Measurements from ENCODE around the gene SLC31A2.
"Not testable (repeated sequence)": the region's sequence is repeated elsewhere in the genome, so short reads cannot be mapped to it uniquely, and the experiment has no call there.

The SLC31A2 gene

DNA sequence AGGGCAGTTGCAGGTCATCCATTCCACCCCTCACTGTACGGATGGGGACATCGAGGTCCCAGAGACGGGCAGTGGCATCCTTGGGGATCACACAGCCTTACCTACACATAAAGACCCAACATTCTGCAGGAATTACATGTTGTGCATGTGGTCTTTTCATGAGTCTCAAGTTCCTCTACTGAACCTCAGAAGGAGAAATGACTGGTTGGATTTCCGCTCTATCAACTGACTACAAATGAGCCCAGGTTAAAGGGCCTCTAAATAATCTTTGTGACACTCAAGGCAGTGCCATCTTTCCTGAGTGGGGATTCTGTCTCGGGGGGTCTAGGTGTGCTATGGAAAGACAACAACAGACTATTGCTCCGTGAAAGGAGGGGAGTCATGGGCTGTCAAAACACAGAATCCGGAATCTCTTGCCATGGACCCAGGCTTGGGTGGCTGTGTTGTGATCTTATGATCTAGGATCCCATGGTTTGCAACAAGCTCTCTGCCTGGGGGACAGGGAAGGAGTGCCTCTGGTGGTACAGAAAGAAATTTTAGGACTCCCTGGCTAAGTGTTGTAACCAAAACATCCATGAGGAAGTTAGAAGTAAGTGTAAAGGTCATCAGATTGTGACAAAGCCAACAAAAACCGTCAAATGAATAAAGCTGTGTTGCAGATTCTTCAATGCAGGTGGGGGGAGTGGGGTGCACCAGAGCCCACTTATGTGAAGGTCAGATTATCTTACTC lies 1.9 kb upstream of the SLC31A2 start:
- DNase-seq (ENCODE audit: low read depth, low spot score), result no peak
- H3K27ac ChIP-seq, result no peak overlapping the region

DNA sequence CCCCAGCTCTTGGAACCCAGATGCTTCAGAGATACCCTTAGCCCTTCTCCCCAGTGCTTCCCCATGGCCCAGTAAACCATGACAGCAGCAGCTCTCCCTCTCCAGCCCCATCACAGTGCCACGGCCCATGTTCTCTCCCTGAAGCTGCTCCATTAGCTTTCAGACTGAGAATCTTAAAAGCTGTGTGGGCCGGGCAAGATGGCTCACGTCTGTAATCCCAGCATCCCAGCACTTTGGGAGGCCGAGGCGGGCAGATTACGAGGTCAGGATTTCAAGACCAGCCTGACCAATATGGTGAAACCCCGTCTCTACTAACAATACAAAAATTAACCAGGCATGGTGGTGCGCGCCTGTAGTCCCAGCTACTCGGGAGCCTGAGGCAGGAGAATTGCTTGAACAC lies 1.2 kb upstream of the SLC31A2 start:
- not testable (repeated sequence) for DNase-seq (ENCODE audit: low read depth, low spot score); H3K27ac ChIP-seq

GRCh38 chr9:113151696-113152630 lies 1.2 kb downstream of the SLC31A2 start:
- peak overlapping the region; percentile 97 for H3K27ac ChIP-seq
- DNase-seq (ENCODE audit: low read depth, low spot score), result no peak

DNA sequence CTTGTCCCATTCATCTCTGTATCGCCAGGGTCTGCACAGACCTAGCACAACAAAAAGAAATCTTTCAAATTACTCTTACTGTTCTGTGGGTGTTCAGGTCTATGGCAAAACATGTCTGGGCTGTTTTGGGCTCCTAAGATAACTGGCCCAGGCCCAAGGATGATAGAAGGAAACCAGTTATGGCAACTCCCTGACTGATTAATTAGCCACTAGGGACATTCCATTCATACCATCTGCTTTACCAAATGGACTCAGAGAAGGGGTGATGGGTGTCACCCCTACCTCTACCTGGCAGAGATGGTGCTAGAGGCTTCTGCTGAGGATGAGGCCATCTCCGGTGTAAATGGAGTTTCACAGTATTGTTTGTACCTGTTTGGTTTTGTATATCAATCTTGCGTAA lies 1.9 kb downstream of the SLC31A2 start:
- peak overlapping the region; percentile 97 for H3K27ac ChIP-seq
- peak; percentile 76 for DNase-seq (ENCODE audit: low read depth, low spot score)

GRCh38 chr9:113153599-113153998 lies 2.8 kb downstream of the SLC31A2 start:
- peak overlapping the region; percentile 97 for H3K27ac ChIP-seq
- DNase-seq (ENCODE audit: low read depth, low spot score), result no peak

DNA sequence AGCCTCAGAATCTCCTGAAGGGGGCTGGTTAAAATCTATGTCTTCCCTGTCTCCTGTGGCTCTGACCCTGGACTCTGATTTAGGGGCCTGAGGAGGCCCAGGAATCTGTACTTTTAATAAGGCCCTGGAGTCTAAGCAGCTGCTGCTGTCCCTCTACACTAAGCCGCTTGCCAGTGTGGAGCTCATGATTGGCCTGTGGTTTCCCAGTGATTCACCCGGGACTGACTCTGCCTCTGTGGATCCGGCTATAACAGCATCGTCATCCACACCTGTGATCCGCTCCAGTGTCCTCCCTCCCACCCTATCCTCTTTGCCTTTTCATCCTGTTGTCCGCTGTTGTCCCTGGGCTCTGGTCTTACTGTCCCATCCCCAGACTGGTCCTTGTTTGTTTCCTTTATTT lies 3.7 kb downstream of the SLC31A2 start:
- peak overlapping the region; percentile 97 for H3K27ac ChIP-seq
- peak; percentile 44 for DNase-seq (ENCODE audit: low read depth, low spot score)

GRCh38 chr9:113154946-113155345 lies 4.1 kb downstream of the SLC31A2 start:
- H3K27ac ChIP-seq, result peak overlapping the region; percentile 97
- no peak for DNase-seq (ENCODE audit: low read depth, low spot score)

DNA sequence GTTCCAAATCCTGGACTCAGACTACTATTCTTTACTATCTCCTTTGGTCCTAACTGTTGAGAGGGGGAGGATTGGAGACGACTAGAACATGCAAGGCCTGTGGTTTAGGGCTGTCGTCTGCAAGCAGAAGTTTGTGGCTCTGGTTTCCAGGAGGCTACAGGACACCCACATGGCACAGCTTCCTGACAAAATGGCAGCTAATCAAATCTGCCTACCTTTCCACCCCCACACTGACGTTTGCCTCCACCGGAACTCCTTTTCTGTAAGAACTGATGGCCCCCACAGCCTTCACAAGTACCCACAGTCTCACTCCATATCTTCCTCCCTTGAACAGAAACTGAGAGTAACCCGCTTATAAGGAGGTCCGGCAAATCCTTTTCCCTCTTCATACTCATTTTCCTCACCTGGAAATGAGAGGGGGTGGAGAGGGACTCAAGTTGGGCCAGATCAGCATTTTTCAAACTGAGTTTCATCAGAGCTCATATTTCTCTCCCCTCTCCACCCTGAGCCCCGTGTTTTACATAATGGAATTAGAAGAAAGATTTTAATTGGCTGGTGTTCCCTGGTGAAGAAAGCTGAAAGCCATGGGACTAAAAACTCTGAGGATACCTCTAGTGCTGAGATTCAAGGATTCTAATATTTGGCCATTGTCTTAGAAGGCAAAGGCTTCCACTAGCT lies 5.2 kb downstream of the SLC31A2 start:
- H3K27ac ChIP-seq, result no peak overlapping the region
- no peak for DNase-seq (ENCODE audit: low read depth, low spot score)

DNA sequence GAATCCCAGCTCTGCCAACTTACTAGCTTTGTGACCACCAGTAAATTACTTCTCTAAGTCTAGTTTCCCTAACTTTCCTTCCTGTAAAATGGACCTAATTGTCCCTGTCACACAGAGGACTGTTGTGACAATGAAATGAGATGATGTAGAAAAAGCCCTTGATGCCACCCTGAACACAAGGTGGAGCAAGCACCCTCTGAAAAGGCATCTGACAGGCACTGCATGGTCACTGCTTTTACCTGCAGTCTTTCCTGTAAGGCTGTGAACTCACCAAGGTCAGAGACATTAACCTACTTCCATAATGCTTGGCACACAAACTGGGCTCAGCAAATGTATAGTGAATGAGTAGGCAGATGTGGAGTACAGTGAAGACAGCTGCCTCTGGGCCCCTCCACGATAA lies 6.1 kb downstream of the SLC31A2 start:
- H3K27ac ChIP-seq, result no peak overlapping the region

GRCh38 chr9:113158446-113158845 lies 7.6 kb downstream of the SLC31A2 start:
- H3K27ac ChIP-seq, result no peak overlapping the region
- DNase-seq (ENCODE audit: low read depth, low spot score), result no peak

More for the DNA sequence above, 6.1 kb downstream of the SLC31A2 start:
- DNase-seq (ENCODE audit: low read depth, low spot score), result no peak

- H3K27ac ChIP-seq, result no peak overlapping the region
- DNase-seq (ENCODE audit: low read depth, low spot score), result no peak
These were observed 9.8 kb downstream of the SLC31A2 start for GRCh38 chr9:113160571-113160970.

GRCh38 chr9:113163001-113163400 lies 12.2 kb downstream of the SLC31A2 start:
- DNase-seq (ENCODE audit: low read depth, low spot score), result no peak
- H3K27ac ChIP-seq, result no peak overlapping the region

DNA sequence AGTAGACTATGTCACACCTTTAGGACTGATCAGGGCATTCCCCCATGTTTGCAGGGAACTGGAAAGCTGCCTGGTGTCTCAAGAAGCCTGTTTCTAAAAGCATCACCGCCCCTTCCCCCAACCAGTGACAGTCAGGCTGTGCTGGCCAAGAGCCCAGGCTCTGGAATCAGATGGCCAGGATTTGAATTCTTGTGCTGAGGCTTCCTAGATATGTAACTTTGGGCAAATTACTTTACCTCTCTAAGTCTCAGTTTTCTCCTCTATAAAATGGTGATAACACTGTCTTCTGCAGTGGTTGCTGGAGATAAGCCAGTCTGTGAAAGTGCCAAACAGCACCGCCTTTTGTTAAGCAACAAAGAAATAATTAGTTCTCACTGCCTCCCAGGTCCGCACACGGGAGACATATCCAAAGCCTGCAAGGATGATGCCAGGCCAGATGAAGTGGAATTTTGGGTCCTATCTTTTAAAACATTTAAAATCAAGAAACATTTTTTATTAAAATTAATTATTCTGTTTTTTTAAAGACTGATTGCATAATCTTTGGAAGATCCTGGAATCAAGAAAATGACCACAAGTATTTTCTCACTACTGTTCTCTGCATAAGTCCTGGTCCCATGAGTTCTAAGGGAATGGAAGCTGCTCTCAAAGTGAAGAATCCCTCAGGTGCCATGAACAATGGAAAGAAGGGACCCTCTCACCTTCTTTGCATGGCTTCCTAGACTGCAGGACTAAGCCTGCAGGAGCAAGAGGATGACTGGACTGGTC lies 13.9 kb downstream of the SLC31A2 start:
- DNase-seq (ENCODE audit: low read depth, low spot score), result no peak
- no peak overlapping the region for H3K27ac ChIP-seq

- no peak for DNase-seq (ENCODE audit: low read depth, low spot score)
- H3K27ac ChIP-seq, result no peak overlapping the region
These were observed 15.2 kb downstream of the SLC31A2 start for GRCh38 chr9:113166039-113166438.

GRCh38 chr9:113168809-113169208 lies 18.0 kb downstream of the SLC31A2 start:
- H3K27ac ChIP-seq, result no peak overlapping the region
- no peak for DNase-seq (ENCODE audit: low read depth, low spot score)

DNA sequence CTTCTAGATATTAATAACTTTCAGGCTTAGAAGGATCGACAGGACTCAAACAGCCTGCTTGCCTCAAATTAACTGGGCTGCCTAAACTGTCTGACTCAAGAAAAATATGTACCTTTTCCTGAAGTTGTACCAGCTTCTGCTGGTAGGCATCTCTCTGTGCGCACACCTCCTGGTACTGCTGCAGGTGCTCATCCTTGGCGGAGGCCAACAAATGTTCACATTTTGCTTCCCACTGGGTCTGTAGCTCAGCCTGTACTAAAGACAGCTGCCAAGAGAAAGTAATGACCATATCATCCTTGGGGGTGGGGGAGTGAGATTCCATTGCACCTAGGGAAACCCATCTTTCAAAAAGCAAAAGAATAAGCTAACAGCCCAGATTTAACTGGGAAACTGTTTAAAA lies 22.5 kb downstream of the SLC31A2 start:
- DNase-seq (ENCODE audit: low read depth, low spot score), result no peak
- no peak overlapping the region for H3K27ac ChIP-seq

GRCh38 chr9:113176803-113177202 lies 26.0 kb downstream of the SLC31A2 start:
- DNase-seq (ENCODE audit: low read depth, low spot score), result no peak
- H3K27ac ChIP-seq, result no peak overlapping the region

GRCh38 chr9:113177251-113177650 lies 26.4 kb downstream of the SLC31A2 start:
- no peak for DNase-seq (ENCODE audit: low read depth, low spot score)
- no peak overlapping the region for H3K27ac ChIP-seq

- no peak for DNase-seq (ENCODE audit: low read depth, low spot score)
- H3K27ac ChIP-seq, result peak overlapping the region; percentile 29
These were observed 27.3 kb downstream of the SLC31A2 start for GRCh38 chr9:113178087-113178486.

DNA sequence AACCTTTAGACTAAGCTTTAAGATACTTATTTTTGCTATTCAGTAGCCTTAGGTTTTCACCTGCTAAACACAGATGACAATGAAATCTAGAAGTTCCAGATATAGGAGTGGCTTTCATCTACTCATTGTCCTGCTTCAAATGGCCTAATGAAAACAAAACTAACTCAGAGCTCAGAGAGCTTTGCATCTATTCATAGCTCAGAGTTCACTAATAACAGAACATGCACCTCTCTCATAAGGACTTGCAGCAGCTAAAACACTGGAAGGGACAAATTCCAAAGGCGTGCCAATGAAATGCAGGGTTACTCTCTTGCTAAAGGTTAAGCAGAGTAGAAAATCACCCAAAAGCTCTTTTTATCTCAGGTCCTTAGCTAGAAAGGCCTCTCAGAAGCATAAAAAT lies 29.0 kb downstream of the SLC31A2 start:
- no peak overlapping the region for H3K27ac ChIP-seq
- DNase-seq (ENCODE audit: low read depth, low spot score), result no peak

Data from epithelial cell of prostate (primary cell).